ENCODE results near the gene MINDY4.

Gene MINDY4

GRCh38 chr7:30906014-30906413, 134.8 kb downstream of the MINDY4 start:
- DNase-seq = no peak

DNA sequence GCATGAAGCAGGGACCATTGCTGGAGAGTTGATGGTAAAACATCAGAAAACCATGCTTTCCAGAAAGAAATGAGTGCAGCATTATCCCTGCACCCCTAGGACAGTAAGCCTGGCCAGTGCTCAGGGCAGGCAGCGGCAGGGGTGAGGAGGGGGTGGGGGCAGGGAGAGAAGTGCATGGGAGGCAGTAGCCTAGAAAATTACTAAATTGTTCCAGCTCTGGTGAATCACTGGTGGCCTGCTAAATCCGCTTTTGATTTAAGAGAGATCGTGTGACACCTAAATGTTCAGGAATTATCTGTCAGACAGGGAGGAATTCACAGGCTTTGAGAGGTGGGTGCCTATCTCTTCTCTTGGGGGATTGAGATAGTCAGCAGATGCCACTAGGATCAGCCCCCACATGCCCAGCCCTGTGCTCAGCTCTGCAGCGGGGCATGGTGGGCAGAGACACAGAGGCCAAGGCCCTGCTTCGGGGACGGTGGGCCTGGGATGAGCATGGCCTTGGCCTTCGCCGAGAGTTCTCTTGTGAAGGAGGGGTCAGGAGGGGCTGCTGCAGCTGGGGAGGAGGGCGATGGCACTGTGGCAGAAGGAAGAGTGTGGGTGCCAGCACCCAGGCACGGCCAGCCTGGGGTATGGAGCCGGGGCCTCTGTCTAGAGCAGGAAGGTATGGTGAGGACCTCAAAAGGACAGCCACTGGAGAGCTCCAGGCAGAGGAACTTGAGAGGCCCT, 135.5 kb downstream of the MINDY4 start:
- DNase-seq = no peak

GRCh38 chr7:30907527-30908267, 136.5 kb downstream of the MINDY4 start:
- DNase-seq = no peak

DNA sequence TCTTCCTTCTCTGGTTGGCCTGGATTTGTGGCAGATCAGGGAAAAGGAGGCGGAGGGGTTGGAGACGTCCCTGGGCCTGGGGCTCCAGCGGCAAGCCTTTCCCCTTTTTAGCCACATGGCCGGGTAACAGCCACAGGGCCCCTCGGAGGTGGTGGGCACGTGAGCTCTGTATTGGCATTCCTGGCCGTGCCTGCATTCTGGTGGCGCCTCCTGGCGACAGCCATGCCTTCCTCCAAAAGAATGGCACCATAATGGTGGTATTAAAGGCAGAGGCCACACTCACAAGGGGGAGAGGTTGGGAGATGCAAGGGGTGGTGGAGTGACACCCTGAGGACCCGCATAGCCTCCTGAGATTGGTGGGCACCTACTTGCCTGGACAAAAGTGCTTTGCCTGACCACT, 137.5 kb downstream of the MINDY4 start:
- no peak for DNase-seq

DNA sequence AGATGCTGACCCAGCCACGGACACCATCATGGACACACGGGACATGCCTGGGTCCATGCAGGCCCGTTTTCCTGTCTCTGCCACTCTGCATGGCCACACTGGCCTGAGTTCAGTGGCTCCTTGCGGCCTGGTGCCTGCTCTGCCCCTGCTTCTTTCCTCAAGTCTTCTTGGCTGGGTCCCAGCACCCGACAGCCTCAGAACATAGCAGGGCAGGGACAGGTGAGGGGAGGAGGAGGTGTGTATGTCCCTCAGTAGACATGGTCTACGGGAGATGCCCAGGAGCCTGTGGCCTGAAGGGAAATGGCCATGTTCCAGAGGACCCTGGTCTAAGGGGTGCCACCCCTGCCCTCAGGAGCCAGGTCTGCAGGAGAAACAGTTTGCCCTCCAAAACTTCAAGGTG, 138.2 kb downstream of the MINDY4 start:
- no peak for DNase-seq

- DNase-seq = no peak
These were observed 139.3 kb downstream of the MINDY4 start for GRCh38 chr7:30910411-30911073.

GRCh38 chr7:30911133-30911532, 139.9 kb downstream of the MINDY4 start:
- no peak for DNase-seq

GRCh38 chr7:30911561-30911969, 140.3 kb downstream of the MINDY4 start, which contains the start of gene AQP1:
TSS of gene AQP1 (plus strand) at chr7:30911853. CDS start at chr7:30911910, 57 bp downstream.
- DNase-seq = no peak

- DNase-seq = no peak
These were observed 141.0 kb downstream of the MINDY4 start for GRCh38 chr7:30912021-30912730.

DNA sequence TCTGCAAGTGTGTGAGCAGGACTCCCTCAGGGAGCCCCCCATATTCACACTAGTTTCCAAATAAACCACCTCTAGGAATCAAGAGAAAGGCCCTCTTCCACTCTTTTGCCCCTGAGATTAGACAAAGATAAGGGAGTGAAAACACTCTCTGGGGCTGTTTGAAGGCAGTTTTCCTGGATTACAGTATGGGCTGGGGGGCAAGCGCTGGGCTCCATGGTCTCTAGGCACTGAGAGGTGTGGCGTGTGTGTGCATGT, 141.4 kb downstream of the MINDY4 start:
- DNase-seq = no peak

DNA sequence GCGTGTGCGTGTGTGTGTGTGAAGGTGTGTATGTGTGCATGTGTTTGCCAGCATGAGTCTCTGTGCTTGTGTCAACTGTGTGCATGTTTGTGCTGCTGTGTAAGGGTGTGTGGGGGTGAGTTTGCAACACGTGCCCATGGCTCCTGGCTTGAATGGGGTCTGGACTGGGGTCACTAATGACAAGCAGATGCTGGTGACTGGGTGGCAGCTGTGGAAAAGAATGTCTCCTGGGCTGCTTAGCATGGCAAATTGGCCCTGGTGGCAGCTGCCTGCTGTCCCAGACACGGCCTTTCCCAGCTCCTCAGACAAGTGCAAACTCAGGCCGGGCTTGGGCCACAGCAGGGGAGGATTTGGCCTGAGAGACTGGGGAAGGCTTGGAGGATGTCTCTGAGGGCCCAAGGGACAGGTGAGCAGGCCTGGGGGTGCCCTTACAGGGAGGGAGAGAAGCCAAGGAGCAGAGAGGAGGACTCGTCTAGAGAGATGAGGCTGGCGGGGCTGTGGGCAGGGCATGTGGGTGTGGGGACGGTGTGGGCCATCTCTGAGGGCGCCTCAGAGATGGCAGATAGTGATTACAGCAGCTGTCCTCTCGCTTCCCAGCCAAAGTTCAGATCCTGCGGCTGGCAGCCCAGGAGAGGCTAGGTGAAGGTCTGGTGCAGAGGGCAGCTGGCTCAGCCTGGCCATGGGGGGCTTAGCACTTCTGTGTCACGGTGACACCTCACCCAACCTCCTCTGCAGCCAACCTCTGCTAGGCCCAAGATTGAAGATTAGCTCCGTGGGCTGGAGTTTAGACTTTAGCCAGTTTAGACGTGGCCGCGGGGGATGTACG, 142.0 kb downstream of the MINDY4 start:
- DNase-seq = no peak

GRCh38 chr7:30913821-30914515, 142.8 kb downstream of the MINDY4 start:
- DNase-seq = no peak

DNA sequence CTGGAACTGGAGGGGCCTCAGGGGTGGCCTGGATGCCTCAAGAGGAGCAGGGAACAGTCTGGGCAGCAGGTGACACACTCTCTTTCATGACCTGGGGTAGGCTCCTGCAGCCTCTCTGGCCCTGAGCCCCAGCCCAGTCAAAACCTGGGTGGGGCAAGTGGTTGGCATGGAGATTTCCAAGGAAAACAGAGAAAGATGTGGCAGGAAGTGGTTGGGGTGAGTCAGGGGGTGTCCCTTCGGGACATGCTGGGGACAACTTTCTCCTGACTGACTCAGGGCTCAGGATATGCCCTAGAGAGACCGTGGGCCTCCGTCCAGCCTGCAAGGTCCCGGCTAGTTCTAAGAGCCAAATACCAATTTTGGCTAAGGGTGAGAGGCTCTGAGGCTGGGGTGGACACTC, 143.4 kb downstream of the MINDY4 start:
- no peak for DNase-seq

DNA sequence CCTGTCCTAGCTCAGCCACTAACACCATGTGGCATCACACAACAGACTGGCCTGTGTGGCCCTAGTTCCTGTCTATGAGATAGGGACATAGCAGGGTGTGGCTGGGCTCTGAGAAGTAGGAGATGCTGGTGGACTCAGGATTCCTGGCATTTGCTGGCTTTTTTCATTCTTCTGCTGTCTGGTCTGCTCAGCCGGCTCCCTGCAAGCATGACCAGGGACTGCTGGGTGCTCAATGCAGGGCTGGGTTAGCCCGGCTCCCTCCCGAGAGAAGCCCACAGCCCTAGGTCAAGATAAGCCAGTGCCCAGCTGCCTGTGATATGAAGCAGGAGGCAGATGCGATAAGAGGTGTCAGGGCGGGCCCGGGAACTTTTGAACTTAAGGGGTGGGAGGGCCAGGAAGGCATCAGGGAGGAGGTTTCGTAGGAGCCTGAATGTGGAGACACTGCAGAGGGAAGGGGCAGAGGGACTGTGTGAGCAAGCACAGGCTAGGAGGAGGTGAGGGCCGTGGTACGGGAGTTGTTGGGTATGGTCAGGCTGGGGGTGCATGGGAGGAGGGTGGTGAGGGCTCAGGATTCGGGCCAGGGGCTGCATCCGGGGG, 143.9 kb downstream of the MINDY4 start:
- DNase-seq = no peak

DNA sequence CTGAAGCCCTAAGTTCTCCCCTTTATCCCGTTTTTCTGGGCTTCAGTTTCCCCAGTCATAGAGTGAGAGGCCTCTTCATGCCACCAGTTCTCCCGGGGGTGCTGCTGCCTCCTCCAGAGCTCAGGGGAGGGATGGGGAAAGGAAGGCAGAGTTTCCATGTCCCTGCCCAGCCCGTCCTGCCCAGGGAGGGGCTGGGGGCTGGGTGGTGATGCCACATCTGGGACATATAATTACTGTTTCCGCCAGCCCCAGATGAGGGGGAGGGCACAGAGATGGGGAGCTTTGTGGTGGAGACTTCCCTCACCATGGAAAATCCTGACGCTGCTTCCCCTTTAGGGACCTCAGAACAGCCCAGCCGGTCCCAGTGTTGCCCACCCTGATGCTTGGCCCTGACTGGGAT, 144.5 kb downstream of the MINDY4 start:
- DNase-seq = no peak

- no peak for DNase-seq
These were observed 145.0 kb downstream of the MINDY4 start for GRCh38 chr7:30916255-30916654.

GRCh38 chr7:30916767-30917166, 145.6 kb downstream of the MINDY4 start:
- no peak for DNase-seq

- no peak for DNase-seq
These were observed 146.1 kb downstream of the MINDY4 start for GRCh38 chr7:30917216-30917893.

GRCh38 chr7:30918676-30919075, 147.5 kb downstream of the MINDY4 start:
- no peak for DNase-seq

DNA sequence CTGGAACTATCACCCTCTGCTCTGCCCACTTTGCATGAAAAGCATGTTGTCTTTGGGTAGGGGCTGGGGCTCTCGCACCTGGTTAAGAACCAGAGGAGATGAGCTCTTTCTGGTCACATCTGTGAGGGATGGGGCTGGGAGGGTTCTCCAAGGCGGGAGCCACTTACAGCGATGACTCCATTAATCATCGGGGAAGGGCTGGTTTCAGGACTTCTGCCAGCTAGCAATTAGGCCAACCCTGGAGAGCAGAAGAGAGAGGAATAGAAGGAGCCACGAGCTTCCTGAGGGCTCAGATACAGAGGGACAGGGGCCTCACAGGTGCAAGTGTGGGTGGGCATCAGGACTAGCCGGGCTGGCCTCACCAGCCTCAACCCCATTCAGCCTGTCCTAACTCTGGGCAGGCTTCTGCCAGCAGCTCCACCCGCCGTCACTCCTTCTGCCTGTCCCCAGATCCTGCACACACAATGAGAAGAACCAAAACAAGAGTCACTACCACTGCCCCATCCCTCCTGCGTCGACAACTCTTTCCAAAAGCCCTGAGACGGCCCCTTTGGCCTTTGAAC, 148.9 kb downstream of the MINDY4 start:
- no peak for DNase-seq
